ENCODE results near the gene E2F7. TPM values are rescaled to one million over a fixed set of nuclear protein-coding genes. Genes with fewer than 3 reads are reported as not detected.

The E2F7 gene, protein sequence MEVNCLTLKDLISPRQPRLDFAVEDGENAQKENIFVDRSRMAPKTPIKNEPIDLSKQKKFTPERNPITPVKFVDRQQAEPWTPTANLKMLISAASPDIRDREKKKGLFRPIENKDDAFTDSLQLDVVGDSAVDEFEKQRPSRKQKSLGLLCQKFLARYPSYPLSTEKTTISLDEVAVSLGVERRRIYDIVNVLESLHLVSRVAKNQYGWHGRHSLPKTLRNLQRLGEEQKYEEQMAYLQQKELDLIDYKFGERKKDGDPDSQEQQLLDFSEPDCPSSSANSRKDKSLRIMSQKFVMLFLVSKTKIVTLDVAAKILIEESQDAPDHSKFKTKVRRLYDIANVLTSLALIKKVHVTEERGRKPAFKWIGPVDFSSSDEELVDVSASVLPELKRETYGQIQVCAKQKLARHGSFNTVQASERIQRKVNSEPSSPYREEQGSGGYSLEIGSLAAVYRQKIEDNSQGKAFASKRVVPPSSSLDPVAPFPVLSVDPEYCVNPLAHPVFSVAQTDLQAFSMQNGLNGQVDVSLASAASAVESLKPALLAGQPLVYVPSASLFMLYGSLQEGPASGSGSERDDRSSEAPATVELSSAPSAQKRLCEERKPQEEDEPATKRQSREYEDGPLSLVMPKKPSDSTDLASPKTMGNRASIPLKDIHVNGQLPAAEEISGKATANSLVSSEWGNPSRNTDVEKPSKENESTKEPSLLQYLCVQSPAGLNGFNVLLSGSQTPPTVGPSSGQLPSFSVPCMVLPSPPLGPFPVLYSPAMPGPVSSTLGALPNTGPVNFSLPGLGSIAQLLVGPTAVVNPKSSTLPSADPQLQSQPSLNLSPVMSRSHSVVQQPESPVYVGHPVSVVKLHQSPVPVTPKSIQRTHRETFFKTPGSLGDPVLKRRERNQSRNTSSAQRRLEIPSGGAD
- 1 to 10 TPM in 1 of 3 donors, under 1 TPM in 2; 0.89 to 4.4 (median 0.90) TPM for total RNA-seq
- long read RNA-seq, donor 1: 0 reads
- long read RNA-seq, donor 2, partial matches to known transcripts: 0 of 1 reads
- long read RNA-seq, donor 2, other reads (novel, unspliced or antisense): 0 of 1 reads

DNA sequence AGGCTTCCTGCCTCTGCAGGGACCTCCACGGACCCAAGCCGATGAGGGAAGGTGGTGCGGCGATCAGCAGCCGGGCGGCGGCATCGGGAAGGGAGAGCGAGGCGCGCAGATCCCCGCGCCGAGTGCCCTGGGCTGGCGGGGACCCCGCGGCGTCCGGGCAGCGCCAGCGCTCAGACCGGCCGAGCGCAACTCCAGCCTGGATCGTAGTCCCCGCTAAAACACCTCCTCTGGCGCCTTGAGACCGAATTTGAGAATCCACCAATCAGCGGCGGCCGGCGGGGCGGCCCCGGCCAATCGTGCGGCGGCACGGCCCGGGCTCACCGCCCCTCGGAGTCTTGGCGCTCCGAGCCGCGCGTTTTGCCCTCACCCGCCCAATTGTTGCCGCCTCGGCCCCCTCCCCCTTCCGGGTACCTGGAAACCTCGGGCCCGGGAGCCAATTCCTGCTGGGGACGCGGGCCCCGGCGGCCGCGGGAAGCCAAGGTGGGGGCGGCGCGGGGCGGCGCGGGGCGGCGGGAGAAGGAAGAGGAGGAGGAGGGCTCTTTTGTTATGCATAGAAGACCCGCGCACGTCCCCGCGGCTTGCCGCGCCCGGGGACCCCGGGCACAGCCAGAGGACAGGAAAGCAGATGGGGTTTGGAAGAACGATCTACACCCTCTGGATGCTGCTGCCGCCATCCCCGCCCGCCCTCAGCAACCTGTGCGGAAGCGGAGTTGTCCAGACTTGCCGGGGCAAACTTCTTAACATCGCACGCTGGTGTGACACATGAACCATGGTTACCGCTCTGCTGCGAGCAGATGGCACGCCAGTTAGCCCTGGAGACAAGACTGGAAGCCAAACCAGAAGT, at the start of gene E2F7:
Gene E2F7, minus strand, starts transcription at position 209 of the 844 bp plus-strand sequence. CDS start 934 bp downstream, outside the sequence.
- ATAC-seq: peak; percentile 98

DNA sequence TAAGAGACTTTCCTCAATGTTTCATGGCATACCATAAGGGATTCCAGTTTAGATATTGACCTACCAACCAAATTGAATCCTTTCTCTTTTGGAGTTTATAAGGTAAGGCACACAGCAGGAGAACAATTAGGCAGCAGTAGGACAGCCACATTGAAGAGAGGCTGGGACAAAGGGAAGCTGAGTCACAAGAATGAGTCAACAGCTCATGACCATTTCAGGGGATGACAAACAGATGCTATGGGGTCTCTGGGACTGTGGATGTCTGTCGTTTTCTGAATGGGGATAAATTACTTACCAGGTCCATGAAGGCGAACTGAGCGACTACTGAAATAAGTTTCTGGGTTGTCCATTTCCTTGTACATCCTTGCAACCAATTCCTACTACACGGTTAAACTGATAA, 48.6 kb upstream of the E2F7 start:
- intact Hi-C loops (cut with DNase I, micrococcal nuclease): no loop called here
- DNase-seq (no peak), ATAC-seq (no peak)
- Histone ChIP-seq H3K4me1 (ENCODE audit: low read depth) (no peaks in the 10 kb centered on the region), H3K4me3 (no peak overlapping the region), H3K36me3 (ENCODE audit: low read depth) (no peaks in the 10 kb centered on the region), H3K9me3 (no peaks in the 10 kb centered on the region)
- TF ChIP-seq, protein P1, sequence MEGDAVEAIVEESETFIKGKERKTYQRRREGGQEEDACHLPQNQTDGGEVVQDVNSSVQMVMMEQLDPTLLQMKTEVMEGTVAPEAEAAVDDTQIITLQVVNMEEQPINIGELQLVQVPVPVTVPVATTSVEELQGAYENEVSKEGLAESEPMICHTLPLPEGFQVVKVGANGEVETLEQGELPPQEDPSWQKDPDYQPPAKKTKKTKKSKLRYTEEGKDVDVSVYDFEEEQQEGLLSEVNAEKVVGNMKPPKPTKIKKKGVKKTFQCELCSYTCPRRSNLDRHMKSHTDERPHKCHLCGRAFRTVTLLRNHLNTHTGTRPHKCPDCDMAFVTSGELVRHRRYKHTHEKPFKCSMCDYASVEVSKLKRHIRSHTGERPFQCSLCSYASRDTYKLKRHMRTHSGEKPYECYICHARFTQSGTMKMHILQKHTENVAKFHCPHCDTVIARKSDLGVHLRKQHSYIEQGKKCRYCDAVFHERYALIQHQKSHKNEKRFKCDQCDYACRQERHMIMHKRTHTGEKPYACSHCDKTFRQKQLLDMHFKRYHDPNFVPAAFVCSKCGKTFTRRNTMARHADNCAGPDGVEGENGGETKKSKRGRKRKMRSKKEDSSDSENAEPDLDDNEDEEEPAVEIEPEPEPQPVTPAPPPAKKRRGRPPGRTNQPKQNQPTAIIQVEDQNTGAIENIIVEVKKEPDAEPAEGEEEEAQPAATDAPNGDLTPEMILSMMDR (IDR thresholded peaks at IDR 0.05): no peak

More for the DNA sequence above, at the start of gene E2F7:
- peak within 1 kb of the TSS; percentile 30 for H3K4me3 ChIP-seq
- intact Hi-C loops (cut with DNase I, micrococcal nuclease): no loop called here
- TF ChIP-seq, protein P1 (IDR thresholded peaks at IDR 0.05): no peak
- no peaks in the 10 kb centered on the region for H3K36me3 ChIP-seq (ENCODE audit: low read depth)
- peak; percentile 88 to 91 (median 89) for DNase-seq
- H3K9me3 ChIP-seq: no peaks in the 10 kb centered on the region
- peaks cover 9% of the 10 kb centered on the region for H3K4me1 ChIP-seq (ENCODE audit: low read depth)

DNA sequence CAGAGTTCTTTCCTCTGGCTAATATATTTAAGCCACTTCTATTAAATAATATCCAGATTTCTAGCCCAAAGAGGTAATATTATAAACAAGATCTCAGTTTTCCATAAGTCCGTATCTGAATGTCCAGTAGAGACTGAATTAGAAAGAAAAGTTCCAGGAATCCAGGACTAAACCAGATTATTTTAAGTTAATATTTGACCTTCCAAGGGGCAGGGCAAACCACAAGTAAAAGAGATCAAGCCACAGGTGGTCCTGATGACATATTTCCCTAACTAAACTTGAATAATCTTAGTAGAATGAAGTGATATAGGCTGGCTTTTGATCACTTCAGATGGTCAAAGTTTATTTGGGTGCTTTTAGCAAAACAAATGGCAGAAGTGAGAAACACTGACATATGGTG, 43.3 kb upstream of the E2F7 start:
- no peaks in the 10 kb centered on the region for H3K9me3 ChIP-seq
- DNase-seq: no peak
- H3K4me3 ChIP-seq: no peak overlapping the region
- intact Hi-C loops (cut with DNase I, micrococcal nuclease): no loop called here
- no peaks in the 10 kb centered on the region for H3K36me3 ChIP-seq (ENCODE audit: low read depth)
- no peaks in the 10 kb centered on the region for H3K4me1 ChIP-seq (ENCODE audit: low read depth)
- no peak for ATAC-seq
- TF ChIP-seq, protein P1 (IDR thresholded peaks at IDR 0.05): no peak

DNA sequence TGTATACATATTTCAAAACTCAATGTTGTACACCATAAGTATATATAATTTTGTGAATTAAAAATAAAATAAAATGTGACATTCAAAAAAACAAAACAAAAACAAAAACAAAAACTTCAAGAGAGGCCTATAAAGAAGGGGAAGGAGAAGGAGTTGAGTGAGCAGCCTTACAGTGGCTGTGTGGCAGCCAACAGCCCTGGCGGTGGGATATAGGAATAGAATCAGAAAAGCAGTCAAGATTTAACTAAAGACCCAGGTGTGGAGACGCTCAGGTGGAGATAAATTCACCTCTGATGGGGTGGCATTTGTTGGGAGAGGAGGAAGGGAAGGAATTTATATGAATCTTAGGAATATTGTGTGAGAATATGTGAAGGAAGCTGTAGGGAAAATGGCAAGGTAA, 41.8 kb upstream of the E2F7 start:
- ATAC-seq (no peak), DNase-seq (no peak)
- Histone ChIP-seq H3K36me3 (ENCODE audit: low read depth) (no peaks in the 10 kb centered on the region), H3K9me3 (no peaks in the 10 kb centered on the region), H3K4me1 (ENCODE audit: low read depth) (no peaks in the 10 kb centered on the region), H3K4me3 (no peak overlapping the region)
- TF ChIP-seq, protein P1 (IDR thresholded peaks at IDR 0.05): no peak
- intact Hi-C loops (cut with DNase I, micrococcal nuclease): no loop called here

DNA sequence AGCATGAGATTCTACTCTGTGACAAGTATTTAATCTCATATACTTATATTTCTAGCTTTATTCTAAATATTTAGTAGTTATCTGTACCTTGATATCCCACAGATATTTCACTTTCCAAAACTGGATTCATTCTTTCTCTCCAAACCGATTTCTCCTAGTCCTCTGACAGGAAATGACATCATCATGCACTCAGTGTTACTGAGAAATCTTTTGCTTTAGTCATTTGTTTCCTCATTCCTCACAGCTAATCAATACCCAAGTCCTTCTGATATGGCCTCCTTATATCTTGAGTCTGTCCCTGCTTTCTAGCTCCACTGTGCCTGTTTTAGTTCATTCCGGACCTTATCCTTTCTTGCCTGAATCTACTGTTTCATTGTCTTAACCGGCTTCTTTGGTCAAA, 39.4 kb upstream of the E2F7 start:
- Histone ChIP-seq H3K4me1 (ENCODE audit: low read depth) (no peaks in the 10 kb centered on the region), H3K36me3 (ENCODE audit: low read depth) (no peaks in the 10 kb centered on the region), H3K4me3 (no peak overlapping the region), H3K9me3 (no peaks in the 10 kb centered on the region)
- DNase-seq (no peak), ATAC-seq (no peak)
- intact Hi-C loops (cut with DNase I, micrococcal nuclease): no loop called here
- TF ChIP-seq, protein P1 (IDR thresholded peaks at IDR 0.05): no peak
